Liver (tissue), 9 donors: Measurements from ENCODE around the gene CDC42EP3. TPM values are rescaled to one million over a fixed set of nuclear protein-coding genes. Genes with fewer than 3 reads are reported as not detected.

Experiments
- DNase-seq: peaks from one replicate; pipeline ENCODE4 v3.0.0-alpha.2; 2017; ENCODE audit warnings: low spot score
- H3K27ac ChIP-seq, 2 donors: one replicate each; pipeline ENCODE4 v1.7.0; 2013; ENCODE audit warnings: inconsistent platforms in 2 of 2, low read length in 2 of 2, control low read depth in 1 of 2, low read depth in 1 of 2, mild to moderate bottlenecking in 1 of 2
- H3K27me3 ChIP-seq, 4 donors: one replicate each; pipeline versions ENCODE4 v1.6.1 to v1.7.0; 2013; ENCODE audit warnings: low read length in 3 of 4, inconsistent platforms in 1 of 4, mild to moderate bottlenecking in 1 of 4, moderate library complexity in 1 of 4; ENCODE audit not compliant: control insufficient read depth in 4 of 4, insufficient read depth in 4 of 4
- H3K36me3 ChIP-seq, 4 donors: one replicate each; pipeline versions ENCODE4 v1.6.1 to v1.7.0; 2013; ENCODE audit warnings: low read length in 3 of 4, mild to moderate bottlenecking in 3 of 4, low read depth in 1 of 4, moderate library complexity in 1 of 4; ENCODE audit not compliant: control insufficient read depth in 4 of 4, insufficient read depth in 3 of 4
- H3K4me1 ChIP-seq, 4 donors: one replicate each; pipeline versions ENCODE4 v1.6.1 to v1.7.0; 2013; ENCODE audit warnings: low read length in 3 of 4, mild to moderate bottlenecking in 3 of 4, moderate library complexity in 1 of 4; ENCODE audit not compliant: control insufficient read depth in 4 of 4, insufficient read depth in 4 of 4
- H3K4me3 ChIP-seq, 3 donors: one replicate each; pipeline versions ENCODE4 v1.6.1 to v1.7.0; 2013; ENCODE audit warnings: low read length in 3 of 3, control low read depth in 1 of 3, low read depth in 1 of 3, mild to moderate bottlenecking in 1 of 3
- H3K9ac ChIP-seq, 2 donors: one replicate each; pipeline ENCODE4 v1.7.0; 2013; ENCODE audit warnings: low read length in 2 of 2, mild to moderate bottlenecking in 2 of 2, moderate library complexity in 2 of 2, control low read depth in 1 of 2, low read depth in 1 of 2
- H3K9me3 ChIP-seq, 4 donors: one replicate each; pipeline versions ENCODE4 v1.6.1 to v1.7.0; 2013; ENCODE audit warnings: low read length in 3 of 4; ENCODE audit not compliant: control insufficient read depth in 4 of 4
- ATF3 ChIP-seq: IDR thresholded peaks from 2 replicates; pipeline ENCODE4 v1.6.1; 2016; ENCODE audit warnings: antibody characterized with exemption
- CTCF ChIP-seq: fragments of 150-350 bp; IDR thresholded peaks from 2 replicates; pipeline ENCODE4 v1.5.1; 2017; ENCODE audit warnings: improper control_type of control experiment, low read depth, low read length; ENCODE audit not compliant: missing input control
- EGR1 ChIP-seq, 2 donors: IDR thresholded peaks; 2 replicates each; pipeline ENCODE4 v1.6.1; 2016 to 2018; ENCODE audit warnings: antibody characterized with exemption in 2 of 2, low read depth in 2 of 2
- FOXA1 ChIP-seq: IDR thresholded peaks from 2 replicates; pipeline ENCODE4 v1.6.1; 2016; ENCODE audit warnings: antibody characterized with exemption
- FOXA2 ChIP-seq: IDR thresholded peaks from 2 replicates; pipeline ENCODE4 v1.6.1; 2016; ENCODE audit warnings: antibody characterized with exemption
- GABPA ChIP-seq, 2 donors: IDR thresholded peaks in 1 of 2; conservative IDR thresholded peaks in 1 of 2; 2 replicates each; pipeline ENCODE4 v1.6.1; 2016; ENCODE audit warnings: antibody characterized with exemption in 2 of 2, mild to moderate bottlenecking in 1 of 2, moderate library complexity in 1 of 2
- HNF4A ChIP-seq, 2 donors: conservative IDR thresholded peaks; 2 replicates each; pipeline ENCODE4 v1.6.1; 2016; ENCODE audit warnings: antibody characterized with exemption in 2 of 2, mild to moderate bottlenecking in 2 of 2
- HNF4G ChIP-seq: IDR thresholded peaks from 2 replicates; pipeline ENCODE4 v1.6.1; 2016; ENCODE audit warnings: antibody characterized with exemption
- MAX ChIP-seq: IDR thresholded peaks from 2 replicates; pipeline ENCODE4 v1.6.1; 2016; ENCODE audit warnings: antibody characterized with exemption
- NR2F2 ChIP-seq: IDR thresholded peaks from 2 replicates; pipeline ENCODE4 v1.6.1; 2016; ENCODE audit warnings: antibody characterized with exemption
- REST ChIP-seq: IDR thresholded peaks from 2 replicates; pipeline ENCODE4 v1.6.1; 2016; ENCODE audit warnings: antibody characterized with exemption, mild to moderate bottlenecking
- RXRA ChIP-seq, 2 donors: IDR thresholded peaks; 2 replicates each; pipeline ENCODE4 v1.6.1; 2017 to 2018; ENCODE audit warnings: antibody characterized with exemption in 2 of 2, mild to moderate bottlenecking in 1 of 2
- SP1 ChIP-seq: IDR thresholded peaks from 2 replicates; pipeline ENCODE4 v1.6.1; 2018; ENCODE audit warnings: antibody characterized with exemption, mild to moderate bottlenecking
- TAF1 ChIP-seq: conservative IDR thresholded peaks from 2 replicates; pipeline ENCODE4 v1.6.1; 2016; ENCODE audit warnings: antibody characterized with exemption, mild to moderate bottlenecking
- ZBTB33 ChIP-seq: IDR thresholded peaks from 2 replicates; pipeline ENCODE4 v1.6.1; 2016; ENCODE audit warnings: antibody characterized with exemption
- WGBS: extraction: QIAGEN DNeasy Blood & Tissue Kit; methylation state at CpG from one replicate; pipeline ENCODE4 v1.1.7; 2013; 5-methylcytosine and 5-hydroxymethylcytosine counted together
- polyA plus RNA-seq, 2 donors: library from polyadenylated mRNA; stranded (reverse) in 1 of 2; unstranded in 1 of 2; fragments of 200-250 nt in 1 of 2; fragments of >200 nt in 1 of 2; fragmentation: Nextera tagmentation in 1 of 2; extraction: Ambion mirVana in 1 of 2; gene quantifications; one replicate each; pipeline versions ENCODE4 v1.2.1 to v1.2.3, GENCODE V29; 2013 to 2015
- total RNA-seq, 2 donors: library from RNA; depleted of rRNA; stranded (reverse); fragments of >200 nt; gene quantifications; one replicate each; pipeline ENCODE4 v1.2.3, GENCODE V29; 2014
- donor health status: healthy.
- donor health status: healthy.
- donor health status: healthy.
- donor health status: healthy.
- donor health status: healthy.

Gene CDC42EP3
- total and polyA plus RNA-seq, 4 donors = 2.5 to 4.1 (median 3.3) TPM

- H3K4me1 ChIP-seq = peaks cover 0 to 5% (median 0%) of the 10 kb centered on the region in 4 donors
- H3K9me3 ChIP-seq = no peaks in the 10 kb centered on the region
- no peak overlapping the region for H3K9ac ChIP-seq
- H3K27me3 ChIP-seq = no peaks in the 10 kb centered on the region
- H3K4me3 ChIP-seq = no peak overlapping the region
- H3K36me3 ChIP-seq = no peaks in the 10 kb centered on the region
- DNase-seq = no peak
- 43% methylated on average over 1 of the region's 1 CpG for WGBS
- no peak overlapping the region for H3K27ac ChIP-seq
- TF ChIP-seq FOXA2 = peak; percentile 43
- no peak for TF ChIP-seq ZBTB33
- TF ChIP-seq HNF4A (conservative IDR thresholded peaks at IDR 0.05) = peak in 1 of 2 donors; percentile 32
- TF ChIP-seq RXRA (IDR thresholded peaks at IDR 0.05) = peak in 1 of 2 donors; percentile 45
These were observed 15.5 kb upstream of the CDC42EP3 start for GRCh38 chr2:37686792-37687526.

GRCh38 chr2:37684809-37685208, 13.4 kb upstream of the CDC42EP3 start:
- no peaks in the 10 kb centered on the region for H3K27me3 ChIP-seq
- no peak for TF ChIP-seq TAF1
- TF ChIP-seq REST = no peak
- TF ChIP-seq ATF3 = no peak
- no peak overlapping the region for H3K9ac ChIP-seq
- H3K9me3 ChIP-seq = no peaks in the 10 kb centered on the region
- 77% methylated on average over 4 of the region's 4 CpGs for WGBS
- DNase-seq = no peak
- H3K27ac ChIP-seq = no peak overlapping the region
- H3K4me3 ChIP-seq = no peak overlapping the region
- peaks cover 0 to 5% (median 0%) of the 10 kb centered on the region in 4 donors for H3K4me1 ChIP-seq
- H3K36me3 ChIP-seq = no peaks in the 10 kb centered on the region

GRCh38 chr2:37683921-37684780, 12.7 kb upstream of the CDC42EP3 start:
- no peaks in the 10 kb centered on the region for H3K27me3 ChIP-seq
- no peak for DNase-seq
- no peak for TF ChIP-seq HNF4G
- TF ChIP-seq SP1 = no peak
- TF ChIP-seq MAX = no peak
- no peak for TF ChIP-seq HNF4A (conservative IDR thresholded peaks at IDR 0.05)
- TF ChIP-seq NR2F2 = no peak
- no peak for TF ChIP-seq TAF1
- no peak for TF ChIP-seq EGR1 (IDR thresholded peaks at IDR 0.05; ENCODE audit: low read depth in 2 of 2)
- TF ChIP-seq ATF3 = no peak
- TF ChIP-seq RXRA (IDR thresholded peaks at IDR 0.05) = no peak
- TF ChIP-seq FOXA1 = no peak
- no peak for TF ChIP-seq CTCF
- TF ChIP-seq GABPA (IDR thresholded peaks at IDR 0.05 in 1 of 2, conservative IDR thresholded peaks at IDR 0.05 in 1 of 2) = no peak

More at GRCh38 chr2:37683921-37684780, 12.7 kb upstream of the CDC42EP3 start:
- whole genome bisulfite sequencing = 61% methylated on average over 6 of the region's 6 CpGs
- no peak overlapping the region for H3K27ac ChIP-seq
- no peaks in the 10 kb centered on the region for H3K36me3 ChIP-seq
- H3K4me1 ChIP-seq = peaks cover 0 to 5% (median 0%) of the 10 kb centered on the region in 4 donors
- H3K9me3 ChIP-seq = no peaks in the 10 kb centered on the region
- no peak overlapping the region for H3K9ac ChIP-seq
- H3K4me3 ChIP-seq = no peak overlapping the region
